ENCODE data around the gene TMEM63A.

GRCh38 chr1:225868631-225869330 is 13.4 kb downstream of the TMEM63A start:
- TF ChIP-seq GATA3 (IDR thresholded peaks at IDR 0.05; ENCODE audit: low read depth, low read length) (no peak), GATA2 (IDR thresholded peaks at IDR 0.05; ENCODE audit: low read depth, low read length) (no peak)
